Measurements from ENCODE around the gene MYG1.

DNA sequence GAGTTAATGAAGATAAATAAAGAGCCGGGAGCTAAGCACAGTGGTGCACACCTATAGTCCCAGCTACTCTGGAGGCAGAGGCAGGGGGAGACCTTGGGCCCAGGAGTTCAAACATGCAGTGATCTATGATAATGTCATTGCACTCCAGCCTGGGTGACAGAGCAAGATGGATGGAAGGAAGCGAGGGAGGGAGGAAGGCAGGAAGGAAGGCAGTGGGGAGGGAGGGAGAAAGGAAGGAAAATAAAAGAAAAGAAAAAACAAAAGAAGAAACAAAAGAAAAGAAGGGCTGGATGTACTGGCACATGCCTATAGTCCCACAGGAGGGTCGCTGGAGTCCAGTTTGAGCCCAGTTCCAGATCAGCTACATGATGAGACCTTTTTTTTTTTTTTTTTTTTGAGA is 55.6 kb downstream of the MYG1 start:
- TF ChIP-seq, protein P1, sequence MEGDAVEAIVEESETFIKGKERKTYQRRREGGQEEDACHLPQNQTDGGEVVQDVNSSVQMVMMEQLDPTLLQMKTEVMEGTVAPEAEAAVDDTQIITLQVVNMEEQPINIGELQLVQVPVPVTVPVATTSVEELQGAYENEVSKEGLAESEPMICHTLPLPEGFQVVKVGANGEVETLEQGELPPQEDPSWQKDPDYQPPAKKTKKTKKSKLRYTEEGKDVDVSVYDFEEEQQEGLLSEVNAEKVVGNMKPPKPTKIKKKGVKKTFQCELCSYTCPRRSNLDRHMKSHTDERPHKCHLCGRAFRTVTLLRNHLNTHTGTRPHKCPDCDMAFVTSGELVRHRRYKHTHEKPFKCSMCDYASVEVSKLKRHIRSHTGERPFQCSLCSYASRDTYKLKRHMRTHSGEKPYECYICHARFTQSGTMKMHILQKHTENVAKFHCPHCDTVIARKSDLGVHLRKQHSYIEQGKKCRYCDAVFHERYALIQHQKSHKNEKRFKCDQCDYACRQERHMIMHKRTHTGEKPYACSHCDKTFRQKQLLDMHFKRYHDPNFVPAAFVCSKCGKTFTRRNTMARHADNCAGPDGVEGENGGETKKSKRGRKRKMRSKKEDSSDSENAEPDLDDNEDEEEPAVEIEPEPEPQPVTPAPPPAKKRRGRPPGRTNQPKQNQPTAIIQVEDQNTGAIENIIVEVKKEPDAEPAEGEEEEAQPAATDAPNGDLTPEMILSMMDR (IDR thresholded peaks at IDR 0.05 in 4 of 5, conservative IDR thresholded peaks at IDR 0.05 in 1 of 5): no peak
- no peak for TF ChIP-seq POLR2A (IDR thresholded peaks at IDR 0.05)

All from gastrocnemius medialis (tissue), 4 donors.